KMS-11 (cell line): ENCODE measurements around the gene MT1X.

Experiments
- H2AFZ ChIP-seq: fragments of 200-600 bp; sonication (generic); 2 replicates; pipeline ENCODE4 v1.6.1; 2016; ENCODE audit warnings: antibody characterized with exemption, mixed run types, low read depth
- H3K27ac ChIP-seq: fragments of 200-600 bp; sonication (generic); 2 replicates; pipeline ENCODE4 v1.6.1; 2016; ENCODE audit warnings: mild to moderate bottlenecking, mixed run types
- H3K27me3 ChIP-seq: fragments of 200-600 bp; sonication (generic); 2 replicates; pipeline ENCODE4 v1.6.1; 2017; ENCODE audit warnings: mild to moderate bottlenecking, low read depth, mixed run types, moderate library complexity; ENCODE audit not compliant: insufficient read depth
- H3K36me3 ChIP-seq: fragments of 200-600 bp; sonication (generic); 2 replicates; pipeline ENCODE4 v1.6.1; 2017; ENCODE audit warnings: mild to moderate bottlenecking, mixed run types; ENCODE audit not compliant: insufficient read depth
- H3K4me1 ChIP-seq: fragments of 200-600 bp; sonication (generic); 2 replicates; pipeline ENCODE4 v1.6.1; 2016; ENCODE audit warnings: mild to moderate bottlenecking, low read depth, mixed run types; ENCODE audit not compliant: poor library complexity, severe bottlenecking
- H3K4me2 ChIP-seq: fragments of 200-600 bp; sonication (generic); 2 replicates; pipeline ENCODE4 v1.7.0; 2016; ENCODE audit warnings: mild to moderate bottlenecking, mixed run types
- H3K4me3 ChIP-seq: fragments of 200-600 bp; sonication (generic); IDR thresholded peaks from 2 replicates; pipeline ENCODE4 v1.6.1; 2017; ENCODE audit warnings: low read depth, low read length, mixed read lengths; ENCODE audit not compliant: insufficient read depth
- H3K79me2 ChIP-seq: fragments of 200-600 bp; sonication (generic); 2 replicates; pipeline ENCODE4 v1.6.1; 2016; ENCODE audit warnings: low read depth, mixed run types; ENCODE audit not compliant: insufficient read depth
- H3K9ac ChIP-seq: fragments of 200-600 bp; sonication (generic); 2 replicates; pipeline ENCODE4 v1.6.1; 2016; ENCODE audit warnings: mild to moderate bottlenecking, mixed run types
- H4K20me1 ChIP-seq: fragments of 200-600 bp; sonication (generic); 2 replicates; pipeline ENCODE4 v1.6.1; 2016; ENCODE audit warnings: mild to moderate bottlenecking, mixed run types; ENCODE audit not compliant: insufficient read depth
- TF ChIP-seq, protein P1 (sequence below): fragments of 200-600 bp; sonication (generic); conservative IDR thresholded peaks from 2 replicates; pipeline ENCODE4 v1.6.1; 2017; ENCODE audit warnings: low read depth, mild to moderate bottlenecking, antibody characterized with exemption, low read length, moderate library complexity, mixed read lengths

Gene MT1X

DNA sequence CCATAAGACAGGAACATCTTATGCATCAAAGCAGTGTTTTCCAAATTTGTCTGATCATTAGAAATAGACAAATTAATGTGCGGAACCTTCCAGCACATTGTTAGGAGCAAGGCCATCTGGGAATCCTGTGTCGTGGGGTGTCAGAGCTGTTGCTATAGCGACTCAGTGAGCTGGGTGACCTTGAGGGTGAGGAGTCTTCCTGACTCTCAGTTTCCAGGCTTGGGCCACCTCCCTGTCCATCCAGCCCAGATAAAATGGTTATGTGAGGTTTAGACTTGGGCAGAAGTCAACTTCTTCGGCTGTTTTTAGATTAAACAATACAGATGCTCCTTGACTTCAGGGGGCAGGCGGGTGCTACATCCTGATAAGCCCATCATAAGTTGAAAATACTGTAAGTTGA, 20.6 kb downstream of the MT1X start:
- H4K20me1 ChIP-seq, result no peaks in the 10 kb centered on the region
- H3K27me3 ChIP-seq, result no peaks in the 10 kb centered on the region
- H3K27ac ChIP-seq, result no peak overlapping the region
- peak overlapping the region; percentile 47; the same call in 1 of the 2 replicates for H2AFZ ChIP-seq
- peaks cover 6% of the 10 kb centered on the region for H3K4me1 ChIP-seq
- H3K79me2 ChIP-seq, result no peaks in the 10 kb centered on the region
- H3K36me3 ChIP-seq, result no peaks in the 10 kb centered on the region
- no peak overlapping the region for H3K9ac ChIP-seq
- TF ChIP-seq, protein P1, sequence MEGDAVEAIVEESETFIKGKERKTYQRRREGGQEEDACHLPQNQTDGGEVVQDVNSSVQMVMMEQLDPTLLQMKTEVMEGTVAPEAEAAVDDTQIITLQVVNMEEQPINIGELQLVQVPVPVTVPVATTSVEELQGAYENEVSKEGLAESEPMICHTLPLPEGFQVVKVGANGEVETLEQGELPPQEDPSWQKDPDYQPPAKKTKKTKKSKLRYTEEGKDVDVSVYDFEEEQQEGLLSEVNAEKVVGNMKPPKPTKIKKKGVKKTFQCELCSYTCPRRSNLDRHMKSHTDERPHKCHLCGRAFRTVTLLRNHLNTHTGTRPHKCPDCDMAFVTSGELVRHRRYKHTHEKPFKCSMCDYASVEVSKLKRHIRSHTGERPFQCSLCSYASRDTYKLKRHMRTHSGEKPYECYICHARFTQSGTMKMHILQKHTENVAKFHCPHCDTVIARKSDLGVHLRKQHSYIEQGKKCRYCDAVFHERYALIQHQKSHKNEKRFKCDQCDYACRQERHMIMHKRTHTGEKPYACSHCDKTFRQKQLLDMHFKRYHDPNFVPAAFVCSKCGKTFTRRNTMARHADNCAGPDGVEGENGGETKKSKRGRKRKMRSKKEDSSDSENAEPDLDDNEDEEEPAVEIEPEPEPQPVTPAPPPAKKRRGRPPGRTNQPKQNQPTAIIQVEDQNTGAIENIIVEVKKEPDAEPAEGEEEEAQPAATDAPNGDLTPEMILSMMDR, result no peak
- no peak overlapping the region for H3K4me2 ChIP-seq
- no peak overlapping the region for H3K4me3 ChIP-seq

DNA sequence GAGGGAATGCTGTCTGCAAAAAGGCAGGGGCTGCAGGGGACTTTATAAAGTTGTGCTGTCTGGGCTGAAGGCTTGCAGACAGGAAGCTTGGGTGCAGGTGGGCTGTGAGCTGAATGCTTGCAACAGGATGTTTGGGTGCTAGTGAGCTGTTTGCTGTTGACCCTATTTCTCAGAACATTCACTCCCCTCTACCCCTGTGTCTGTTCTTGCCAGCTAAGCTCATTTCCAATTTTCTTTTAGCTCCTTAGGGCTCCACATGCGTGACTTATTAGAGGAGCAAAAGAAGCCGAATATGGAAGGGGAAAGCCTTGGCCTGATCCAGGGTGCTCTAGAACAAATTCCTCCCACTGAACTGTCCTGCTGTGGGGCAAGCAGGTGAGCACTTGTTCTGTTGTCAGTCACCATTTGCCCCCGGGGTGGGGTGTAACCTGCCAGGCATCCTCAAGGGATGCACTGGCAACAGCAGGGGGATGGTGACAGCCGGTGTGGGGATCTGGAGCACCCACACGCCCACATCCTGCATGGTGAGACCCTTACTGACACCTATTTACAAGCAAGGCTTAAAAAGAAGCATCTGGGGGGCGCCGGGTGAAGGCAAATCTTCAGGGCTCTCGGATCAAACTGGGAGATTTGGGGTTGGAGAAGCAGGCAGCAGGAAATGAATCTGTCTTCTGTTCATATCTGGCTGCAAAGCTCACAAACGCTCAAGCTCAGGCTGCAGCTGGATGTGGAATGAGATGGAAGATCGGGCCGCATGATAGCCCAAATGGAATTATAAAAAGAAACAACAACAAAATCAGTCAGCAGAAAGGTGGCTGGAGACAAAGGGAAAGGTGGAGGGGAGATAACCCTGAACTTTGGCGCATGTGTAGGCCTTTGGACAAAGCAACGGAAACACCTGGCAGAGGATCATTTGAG, 26.5 kb downstream of the MT1X start:
- Histone ChIP-seq H3K9ac (no peak overlapping the region), H3K27ac (no peak overlapping the region), H2AFZ (no peak overlapping the region), H3K4me1 (no peaks in the 10 kb centered on the region), H3K36me3 (no peaks in the 10 kb centered on the region), H3K27me3 (no peaks in the 10 kb centered on the region), H3K4me2 (no peak overlapping the region), H4K20me1 (no peaks in the 10 kb centered on the region), H3K79me2 (no peaks in the 10 kb centered on the region), H3K4me3 (no peak overlapping the region)
- TF ChIP-seq, protein P1, result no peak

GRCh38 chr16:56709443-56710040, 27.3 kb downstream of the MT1X start:
- Histone ChIP-seq H3K9ac (no peak overlapping the region), H3K36me3 (no peaks in the 10 kb centered on the region), H3K27ac (no peak overlapping the region), H3K27me3 (no peaks in the 10 kb centered on the region), H3K4me2 (no peak overlapping the region), H3K4me3 (no peak overlapping the region), H3K79me2 (no peaks in the 10 kb centered on the region), H3K4me1 (no peaks in the 10 kb centered on the region), H4K20me1 (no peaks in the 10 kb centered on the region), H2AFZ (no peak overlapping the region)
- TF ChIP-seq, protein P1, result no peak

- Histone ChIP-seq H3K27me3 (no peaks in the 10 kb centered on the region), H3K27ac (no peak overlapping the region), H4K20me1 (no peaks in the 10 kb centered on the region), H3K4me3 (no peak overlapping the region), H3K36me3 (no peaks in the 10 kb centered on the region), H2AFZ (no peak overlapping the region), H3K4me1 (no peaks in the 10 kb centered on the region), H3K4me2 (no peak overlapping the region), H3K79me2 (no peaks in the 10 kb centered on the region), H3K9ac (no peak overlapping the region)
- TF ChIP-seq, protein P1, result no peak
Observed at GRCh38 chr16:56710181-56710737, 28.0 kb downstream of the MT1X start.
